ENCODE measurements around the gene ARHGEF37. TPM values are rescaled to one million over a fixed set of nuclear protein-coding genes. Genes with fewer than 3 reads are reported as not detected.

The ARHGEF37 gene
- total and polyA plus RNA-seq, 2 of the 8 experiments (the other 6 are each of a cell fraction or from before 2014, with no cell fraction given) = 0.21 to 0.48 TPM

- TF ChIP-seq RXRA (IDR thresholded peaks at IDR 0.05; ENCODE audit: insufficient read depth, low read depth, low read length) = no peak
- no peak for TF ChIP-seq CBX5 (IDR thresholded peaks at IDR 0.05; ENCODE audit: low read depth, low read length)
- TF ChIP-seq TCF12 (IDR thresholded peaks at IDR 0.05; ENCODE audit: low read depth, low read length) = no peak
- TF ChIP-seq CTBP2 (IDR thresholded peaks at IDR 0.05; ENCODE audit: borderline replicate concordance, insufficient read depth, insufficient read length, low read length) = no peak
- no peak for TF ChIP-seq RNF2 (IDR thresholded peaks at IDR 0.05; ENCODE audit: borderline replicate concordance, low read depth, low read length, missing control alignments, poor library complexity, severe bottlenecking)
- no peak for TF ChIP-seq RBBP5 (IDR thresholded peaks at IDR 0.05; ENCODE audit: borderline replicate concordance, low read depth, low read length)
These were observed 100.0 kb downstream of the ARHGEF37 start (continued) for GRCh38 chr5:149681252-149681651.
